H9 (cell line): ENCODE results near the gene PNLIP. TPM values are rescaled to one million over a fixed set of nuclear protein-coding genes. Genes with fewer than 3 reads are reported as not detected.

ENCODE experiments used
- DNase-seq: peaks from one replicate; pipeline ENCODE4 v3.0.0-alpha.2; 2017
- H2AFZ ChIP-seq: one replicate; pipeline ENCODE4 v1.6.1; 2013; ENCODE audit warnings: mild to moderate bottlenecking, low read length, control low read depth, moderate library complexity
- H2AK5ac ChIP-seq: 2 replicates; pipeline ENCODE4 v1.6.1; 2013; ENCODE audit warnings: low read length, control low read depth, mixed read lengths; ENCODE audit not compliant: insufficient read length
- H2BK120ac ChIP-seq: one replicate; pipeline ENCODE4 v1.6.1; 2013; ENCODE audit warnings: low read depth, mild to moderate bottlenecking, low read length, control low read depth, inconsistent platforms; ENCODE audit not compliant: poor library complexity, severe bottlenecking
- H2BK12ac ChIP-seq: 2 replicates; pipeline ENCODE4 v1.6.1; 2013; ENCODE audit warnings: low read length, control low read depth, mixed read lengths, low read depth; ENCODE audit not compliant: insufficient read length
- H2BK15ac ChIP-seq: 2 replicates; pipeline ENCODE4 v1.6.1; 2013; ENCODE audit warnings: low read depth, low read length, control low read depth
- H2BK20ac ChIP-seq: one replicate; pipeline ENCODE4 v1.6.1; 2013; ENCODE audit warnings: low read depth, mild to moderate bottlenecking, low read length, control low read depth, inconsistent platforms; ENCODE audit not compliant: poor library complexity, severe bottlenecking
- H2BK5ac ChIP-seq: 2 replicates; pipeline ENCODE4 v1.6.1; 2013; ENCODE audit warnings: low read length, control low read depth, mixed read lengths; ENCODE audit not compliant: insufficient read length
- H3K14ac ChIP-seq: 2 replicates; pipeline ENCODE4 v1.6.1; 2013; ENCODE audit warnings: low read length, control low read depth; ENCODE audit not compliant: insufficient read depth
- H3K18ac ChIP-seq: 2 replicates; pipeline ENCODE4 v1.6.1; 2013; ENCODE audit warnings: low read depth, mild to moderate bottlenecking, mixed read lengths, low read length, control low read depth; ENCODE audit not compliant: insufficient read length
- H3K23ac ChIP-seq: 2 replicates; pipeline ENCODE4 v1.6.1; 2013; ENCODE audit warnings: low read length, control low read depth, mixed read lengths, low read depth; ENCODE audit not compliant: insufficient read length
- H3K23me2 ChIP-seq: 2 replicates; pipeline ENCODE4 v1.6.1; 2013; ENCODE audit warnings: low read depth, mild to moderate bottlenecking, mixed read lengths, low read length, control low read depth; ENCODE audit not compliant: insufficient read length, poor library complexity, severe bottlenecking
- H3K27ac ChIP-seq: 2 replicates; pipeline ENCODE4 v1.5.1; 2013; ENCODE audit warnings: low read length, control low read depth, mixed read lengths, low read depth; ENCODE audit not compliant: insufficient read length
- H3K27me3 ChIP-seq: 2 replicates; pipeline ENCODE4 v1.6.1; 2013; ENCODE audit warnings: low read length, control low read depth, inconsistent platforms; ENCODE audit not compliant: insufficient read depth
- H3K4ac ChIP-seq: 2 replicates; pipeline ENCODE4 v1.6.1; 2013; ENCODE audit warnings: low read depth, mild to moderate bottlenecking, control low read depth, inconsistent platforms, low read length, moderate library complexity
- H3K4me1 ChIP-seq: 2 replicates; pipeline ENCODE4 v1.6.1; 2013; ENCODE audit warnings: low read length, control low read depth, inconsistent platforms; ENCODE audit not compliant: insufficient read depth
- H3K4me2 ChIP-seq: 2 replicates; pipeline ENCODE4 v1.6.1; 2013; ENCODE audit warnings: low read length, control low read depth, mixed read lengths; ENCODE audit not compliant: insufficient read length, insufficient read depth
- H3K56ac ChIP-seq: 2 replicates; pipeline ENCODE4 v1.6.1; 2013; ENCODE audit warnings: low read depth, mild to moderate bottlenecking, mixed read lengths, low read length, control low read depth; ENCODE audit not compliant: insufficient read length
- H3K79me1 ChIP-seq: 2 replicates; pipeline ENCODE4 v1.6.1; 2013; ENCODE audit warnings: low read depth, mild to moderate bottlenecking, moderate library complexity, low read length, control low read depth, inconsistent platforms; ENCODE audit not compliant: insufficient read depth, poor library complexity, severe bottlenecking
- H3K79me2 ChIP-seq: 2 replicates; pipeline ENCODE4 v1.6.1; 2013; ENCODE audit warnings: low read length, control low read depth, inconsistent platforms; ENCODE audit not compliant: insufficient read depth
- H3K9ac ChIP-seq: 2 replicates; pipeline ENCODE4 v1.6.1; 2013; ENCODE audit warnings: low read length, control low read depth, mixed read lengths; ENCODE audit not compliant: insufficient read length; ENCODE audit errors: extremely low read depth
- H3K9me3 ChIP-seq: one replicate; pipeline ENCODE4 v1.6.1; 2013; ENCODE audit warnings: low read depth, low read length, inconsistent platforms; ENCODE audit not compliant: control insufficient read depth
- H3T11ph ChIP-seq: one replicate; pipeline ENCODE4 v1.6.1; 2013; ENCODE audit warnings: mild to moderate bottlenecking, low read length, control low read depth, inconsistent platforms
- H4K20me1 ChIP-seq: one replicate; pipeline ENCODE4 v1.6.1; 2013; ENCODE audit not compliant: control insufficient read depth, insufficient read length, insufficient read depth
- H4K5ac ChIP-seq: 2 replicates; pipeline ENCODE4 v1.6.1; 2013; ENCODE audit warnings: low read depth, mild to moderate bottlenecking, mixed read lengths, low read length, control low read depth; ENCODE audit not compliant: insufficient read length
- H4K8ac ChIP-seq: replicated peaks from 2 replicates; pipeline ENCODE4 v1.6.1; 2013; ENCODE audit warnings: low read length, control low read depth, mixed read lengths, low read depth; ENCODE audit not compliant: insufficient read length
- H4K91ac ChIP-seq: 2 replicates; pipeline ENCODE4 v1.6.1; 2013; ENCODE audit warnings: low read depth, mild to moderate bottlenecking, moderate library complexity, mixed read lengths, low read length, control low read depth; ENCODE audit not compliant: insufficient read length
- H3K27ac Mint-ChIP-seq, 3 experiments: 2 replicates in 2 of 3; 3 replicates in 1 of 3; pipeline ENCODE4 v1.8.0; 2020 to 2021; ENCODE audit warnings: mixed read lengths in 3 of 3, mild to moderate bottlenecking in 1 of 3, moderate library complexity in 1 of 3
- H3K27me3 Mint-ChIP-seq: 2 replicates; pipeline ENCODE4 v1.8.0; 2021; ENCODE audit warnings: low read depth, mild to moderate bottlenecking, moderate library complexity, mixed read lengths
- H3K36me3 Mint-ChIP-seq, 3 experiments: 2 replicates in 2 of 3; 3 replicates in 1 of 3; pipeline ENCODE4 v1.8.0; 2020 to 2021; ENCODE audit warnings: low read depth in 3 of 3, mixed read lengths in 3 of 3; ENCODE audit not compliant: insufficient read depth in 1 of 3
- H3K4me1 Mint-ChIP-seq, 2 experiments: 2 replicates each; pipeline ENCODE4 v1.8.0; 2020; ENCODE audit warnings: mixed read lengths in 2 of 2
- H3K4me3 Mint-ChIP-seq, 2 experiments: 2 replicates in 1 of 2; 3 replicates in 1 of 2; pipeline ENCODE4 v1.8.0; 2020 to 2021; ENCODE audit warnings: mild to moderate bottlenecking in 2 of 2, mixed read lengths in 2 of 2, moderate library complexity in 1 of 2
- H3K9me3 Mint-ChIP-seq, 2 experiments: 2 replicates in 1 of 2; 3 replicates in 1 of 2; pipeline ENCODE4 v1.8.0; 2020; ENCODE audit warnings: mild to moderate bottlenecking in 2 of 2, mixed read lengths in 2 of 2, moderate library complexity in 1 of 2
- WGBS: extraction: QIAGEN DNeasy Blood & Tissue Kit; methylation state at CpG from one replicate; pipeline ENCODE4 v1.1.7; 2013; ENCODE audit warnings: missing lambda C conversion rate, low lambda C conversion rate, mixed read lengths; ENCODE audit not compliant: insufficient read length; ENCODE audit errors: extremely low coverage; 5-methylcytosine and 5-hydroxymethylcytosine counted together
- total RNA-seq: library from RNA; stranded (reverse); gene quantifications from 2 replicates; pipeline ENCODE4 v1.2.1, GENCODE V29; 2021
- TF ChIP-seq, protein P1 (sequence below): fragments of 200-600 bp; sonication (generic); conservative IDR thresholded peaks from 3 replicates; pipeline ENCODE4 v1.8.0; 2021; ENCODE audit warnings: antibody characterized with exemption, mild to moderate bottlenecking

Gene PNLIP
- total RNA-seq, 1 experiment from 2014 or later = not detected

DNA sequence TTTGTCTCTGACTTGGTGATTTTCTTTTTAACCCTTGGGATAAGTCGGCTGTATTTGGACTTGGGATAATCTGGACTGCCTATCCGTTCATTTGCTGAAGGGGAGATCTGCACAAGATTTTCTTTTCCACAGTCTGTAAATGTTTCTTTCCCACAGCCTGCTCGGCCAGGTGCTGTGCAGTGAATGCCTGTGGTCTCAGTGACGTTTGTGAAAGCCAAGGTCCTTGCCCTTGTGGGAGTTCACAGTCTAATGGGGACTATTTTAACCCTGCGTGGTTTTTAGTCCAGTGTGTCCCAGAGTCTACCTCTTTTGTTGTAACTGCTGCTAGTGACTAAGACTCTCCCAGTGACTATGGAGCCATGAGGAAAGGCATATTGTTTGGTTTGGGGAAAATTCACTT lies 8.9 kb downstream of the PNLIP start:
- no peaks in the 10 kb centered on the region; the same call in 1 of the 2 replicates for H3K4me1 ChIP-seq
- no peak for DNase-seq
- H3K23ac ChIP-seq = no peak overlapping the region
- Mint-ChIP-seq H3K27me3 (no peaks in the 10 kb centered on the region), H3K9me3 (no peaks in the 10 kb centered on the region; a peak in 1 of 5 replicates), H3K4me3 (no peak overlapping the region), H3K36me3 (no peaks in the 10 kb centered on the region), H3K4me1 (peaks cover 16 to 17% of the 10 kb centered on the region in 2 experiments), H3K27ac (no peak overlapping the region)
- H2BK15ac ChIP-seq = no peak overlapping the region
- no peaks in the 10 kb centered on the region for H3K79me1 ChIP-seq
- TF ChIP-seq, protein P1, sequence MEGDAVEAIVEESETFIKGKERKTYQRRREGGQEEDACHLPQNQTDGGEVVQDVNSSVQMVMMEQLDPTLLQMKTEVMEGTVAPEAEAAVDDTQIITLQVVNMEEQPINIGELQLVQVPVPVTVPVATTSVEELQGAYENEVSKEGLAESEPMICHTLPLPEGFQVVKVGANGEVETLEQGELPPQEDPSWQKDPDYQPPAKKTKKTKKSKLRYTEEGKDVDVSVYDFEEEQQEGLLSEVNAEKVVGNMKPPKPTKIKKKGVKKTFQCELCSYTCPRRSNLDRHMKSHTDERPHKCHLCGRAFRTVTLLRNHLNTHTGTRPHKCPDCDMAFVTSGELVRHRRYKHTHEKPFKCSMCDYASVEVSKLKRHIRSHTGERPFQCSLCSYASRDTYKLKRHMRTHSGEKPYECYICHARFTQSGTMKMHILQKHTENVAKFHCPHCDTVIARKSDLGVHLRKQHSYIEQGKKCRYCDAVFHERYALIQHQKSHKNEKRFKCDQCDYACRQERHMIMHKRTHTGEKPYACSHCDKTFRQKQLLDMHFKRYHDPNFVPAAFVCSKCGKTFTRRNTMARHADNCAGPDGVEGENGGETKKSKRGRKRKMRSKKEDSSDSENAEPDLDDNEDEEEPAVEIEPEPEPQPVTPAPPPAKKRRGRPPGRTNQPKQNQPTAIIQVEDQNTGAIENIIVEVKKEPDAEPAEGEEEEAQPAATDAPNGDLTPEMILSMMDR = no peak
- no peaks in the 10 kb centered on the region for H4K20me1 ChIP-seq
- no peak overlapping the region for H3K14ac ChIP-seq
- no peak overlapping the region for H4K8ac ChIP-seq
- no peak overlapping the region for H4K5ac ChIP-seq
- H3K23me2 ChIP-seq = no peaks in the 10 kb centered on the region
- no peak overlapping the region for H3K9ac ChIP-seq
- H3K27me3 ChIP-seq = no peaks in the 10 kb centered on the region
- no peak overlapping the region for H2AK5ac ChIP-seq
- H4K91ac ChIP-seq = no peak overlapping the region
- H2BK20ac ChIP-seq = no peak overlapping the region
- no peak overlapping the region for H3K56ac ChIP-seq
- H3K18ac ChIP-seq = no peak overlapping the region
- no peak overlapping the region for H3T11ph ChIP-seq
- WGBS = no CpG with 5 or more reads among the region's 5 CpGs
- no peak overlapping the region for H3K4me2 ChIP-seq
- no peaks in the 10 kb centered on the region for H3K79me2 ChIP-seq
- no peak overlapping the region for H2AFZ ChIP-seq
- H3K4ac ChIP-seq = no peak overlapping the region
- no peak overlapping the region for H2BK12ac ChIP-seq
- no peak overlapping the region for H3K27ac ChIP-seq
- H2BK120ac ChIP-seq = no peak overlapping the region
- no peak overlapping the region for H2BK5ac ChIP-seq
- no peaks in the 10 kb centered on the region for H3K9me3 ChIP-seq
